ELF-1 (cell line): ENCODE measurements around the gene ZSCAN5B.
"Not testable (repeated sequence)": the region's sequence is repeated elsewhere in the genome, so short reads cannot be mapped to it uniquely, and the experiment has no call there.

Experiments used
- DNase-seq: peaks from one replicate; pipeline ENCODE4 v3.0.0-alpha.2; 2016; ENCODE audit warnings: low read depth, low spot score

ZSCAN5B gene, protein sequence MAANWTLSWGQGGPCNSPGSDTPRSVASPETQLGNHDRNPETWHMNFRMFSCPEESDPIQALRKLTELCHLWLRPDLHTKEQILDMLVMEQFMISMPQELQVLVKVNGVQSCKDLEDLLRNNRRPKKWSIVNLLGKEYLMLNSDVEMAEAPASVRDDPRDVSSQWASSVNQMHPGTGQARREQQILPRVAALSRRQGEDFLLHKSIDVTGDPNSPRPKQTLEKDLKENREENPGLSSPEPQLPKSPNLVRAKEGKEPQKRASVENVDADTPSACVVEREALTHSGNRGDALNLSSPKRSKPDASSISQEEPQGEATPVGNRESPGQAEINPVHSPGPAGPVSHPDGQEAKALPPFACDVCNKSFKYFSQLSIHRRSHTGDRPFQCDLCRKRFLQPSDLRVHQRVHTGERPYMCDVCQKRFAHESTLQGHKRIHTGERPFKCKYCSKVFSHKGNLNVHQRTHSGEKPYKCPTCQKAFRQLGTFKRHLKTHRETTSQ

DNA sequence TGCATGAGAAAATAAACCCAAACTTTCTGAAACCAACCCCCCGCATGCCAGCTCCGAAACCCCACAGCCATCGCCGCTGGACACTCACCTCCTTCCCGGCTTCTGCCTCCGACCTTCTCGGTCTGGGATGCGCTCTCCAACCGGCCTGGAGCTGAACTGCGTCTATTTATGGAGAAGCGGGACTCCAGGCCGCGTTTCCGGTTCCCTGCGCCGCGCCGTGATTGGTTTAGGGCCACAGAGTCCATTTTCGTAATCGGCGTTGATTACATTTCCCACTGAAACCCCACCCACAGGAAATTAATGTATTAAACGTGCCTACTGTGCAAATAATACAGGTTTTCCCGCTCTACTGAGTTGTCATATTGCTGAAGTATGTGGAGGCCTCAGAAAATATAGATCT is at the start of gene ZSCAN5B:
Gene ZSCAN5B (minus strand): TSS at position 138 of the 400 bp plus-strand sequence. CDS start 4,731 bp downstream, outside the sequence.
- DNase-seq: not testable (repeated sequence)

DNA sequence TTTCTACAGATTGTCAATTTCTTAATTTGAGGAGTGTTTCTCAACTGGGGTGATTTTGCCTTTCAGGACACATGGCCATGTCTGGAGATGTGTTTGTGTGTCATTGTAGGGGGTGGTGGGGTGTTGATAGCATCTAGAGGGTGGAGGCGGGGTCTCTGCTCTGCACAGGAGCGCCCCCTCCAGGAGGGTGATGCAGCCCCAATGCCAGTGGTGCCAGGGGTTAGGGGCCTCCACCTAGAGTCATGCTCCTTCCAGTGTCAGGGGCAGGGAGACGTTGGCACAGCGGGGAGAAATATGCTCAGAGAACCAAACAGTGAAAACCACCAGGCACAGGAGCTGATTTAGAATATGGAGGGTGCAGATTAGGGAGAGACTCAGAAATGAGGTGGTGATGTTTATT is 48.2 kb upstream of the ZSCAN5B start:
- not testable (repeated sequence) for DNase-seq

DNA sequence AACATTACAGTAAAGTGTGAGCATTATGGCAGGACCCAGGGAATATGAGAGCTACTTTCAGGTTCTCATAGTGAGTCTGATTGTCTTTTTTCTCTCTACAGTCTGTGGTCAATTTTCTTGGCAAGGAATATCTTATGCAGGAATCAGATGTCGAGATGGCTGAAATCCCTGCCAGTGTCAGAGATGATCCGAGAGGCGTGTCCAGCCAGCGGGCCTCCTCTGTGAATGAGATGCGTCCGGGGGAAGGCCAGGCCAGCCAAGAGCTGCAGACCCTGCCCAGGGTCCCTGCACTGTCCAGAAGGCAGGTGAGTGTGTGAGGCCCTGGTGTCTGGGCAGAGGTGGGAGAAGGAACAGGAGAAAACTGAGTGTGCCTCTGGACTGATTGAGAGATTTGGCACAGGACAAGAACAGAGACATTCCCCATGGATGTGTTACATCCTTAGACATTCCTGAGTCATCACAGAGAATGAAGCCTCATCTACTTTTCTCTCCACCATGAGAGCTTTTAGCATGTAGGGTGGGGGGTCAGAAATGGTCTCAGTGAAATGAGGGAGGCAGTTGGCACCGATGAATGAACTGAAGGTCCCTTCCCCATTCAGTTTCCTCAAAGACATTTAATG is 47.6 kb upstream of the ZSCAN5B start:
- no peak for DNase-seq

DNA sequence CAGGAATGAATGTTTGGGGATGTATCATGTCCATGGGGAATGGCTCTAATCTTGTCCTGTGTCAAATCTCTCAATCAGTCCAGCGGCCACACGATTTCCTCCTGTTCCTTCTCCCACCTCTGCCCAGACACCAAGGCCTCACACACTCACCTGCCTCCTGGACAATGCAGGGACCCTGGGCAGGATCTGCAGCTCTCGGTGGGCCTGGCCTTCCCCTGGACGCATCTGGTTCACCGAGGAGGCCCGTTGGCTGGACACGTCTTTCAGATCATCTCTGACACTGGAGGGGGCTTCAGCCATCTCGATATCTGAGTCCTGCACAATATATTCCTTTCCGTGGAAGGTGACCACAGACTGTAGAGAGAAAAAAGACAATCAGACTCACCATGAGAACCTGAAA is 25.9 kb upstream of the ZSCAN5B start:
- no peak for DNase-seq

DNA sequence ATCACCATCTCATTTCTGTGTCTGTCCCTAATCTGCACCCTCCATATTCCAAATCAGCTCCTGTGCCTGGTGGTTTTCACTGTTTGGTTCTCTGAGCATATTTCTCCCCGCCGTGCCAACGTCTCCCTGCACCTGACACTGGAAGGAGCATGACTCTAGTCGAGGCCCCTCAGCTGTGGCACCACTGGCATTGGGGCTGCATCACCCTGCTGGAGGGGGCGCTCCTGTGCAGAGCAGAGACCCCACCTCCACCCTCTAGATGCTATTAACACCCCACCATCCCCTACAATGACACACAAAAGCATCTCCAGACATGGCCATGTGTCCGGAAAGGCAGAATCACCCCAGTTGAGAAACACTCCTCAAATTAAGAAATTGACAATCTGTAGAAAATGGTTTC is 25.3 kb upstream of the ZSCAN5B start:
- no peak for DNase-seq

DNA sequence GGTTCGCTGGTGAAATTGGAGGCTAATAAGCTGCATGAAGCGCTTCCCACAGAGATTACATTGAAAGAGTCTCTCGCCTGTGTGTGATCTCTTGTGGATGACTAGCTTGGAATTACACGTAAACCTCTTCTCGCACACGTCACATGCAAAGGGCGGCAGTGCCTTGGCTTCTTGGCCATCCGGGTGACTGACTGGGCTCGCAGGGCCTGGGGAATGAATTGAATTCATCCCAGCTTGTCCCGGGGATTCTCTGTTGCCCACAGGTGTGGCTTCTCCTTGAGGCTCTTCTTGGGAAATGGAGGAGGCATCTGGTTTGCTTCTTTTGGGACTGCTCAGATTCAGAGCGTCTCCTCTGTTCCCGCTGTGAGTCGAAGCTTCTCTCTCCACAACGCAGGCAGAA is 24.3 kb upstream of the ZSCAN5B start:
- DNase-seq: no peak

DNA sequence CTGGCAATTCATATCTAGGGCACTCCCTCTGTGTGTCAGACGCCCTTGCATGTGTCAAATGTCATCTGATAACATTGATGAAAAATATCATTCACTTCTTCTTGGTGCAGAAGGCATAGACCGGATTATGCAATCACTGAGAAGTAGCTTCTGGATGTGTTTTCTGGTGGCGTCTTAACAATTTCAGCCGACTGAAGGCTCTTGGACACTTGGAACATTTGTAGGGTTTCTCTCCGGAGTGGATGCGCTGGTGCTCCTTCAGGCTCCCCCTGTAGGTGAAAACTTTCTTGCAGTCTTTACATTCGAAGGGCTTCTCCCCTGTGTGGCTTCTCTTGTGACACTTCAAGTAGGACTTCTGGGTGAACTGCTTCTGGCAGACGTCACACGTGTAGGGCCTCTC is 23.9 kb upstream of the ZSCAN5B start:
- peak; percentile 45 for DNase-seq

DNA sequence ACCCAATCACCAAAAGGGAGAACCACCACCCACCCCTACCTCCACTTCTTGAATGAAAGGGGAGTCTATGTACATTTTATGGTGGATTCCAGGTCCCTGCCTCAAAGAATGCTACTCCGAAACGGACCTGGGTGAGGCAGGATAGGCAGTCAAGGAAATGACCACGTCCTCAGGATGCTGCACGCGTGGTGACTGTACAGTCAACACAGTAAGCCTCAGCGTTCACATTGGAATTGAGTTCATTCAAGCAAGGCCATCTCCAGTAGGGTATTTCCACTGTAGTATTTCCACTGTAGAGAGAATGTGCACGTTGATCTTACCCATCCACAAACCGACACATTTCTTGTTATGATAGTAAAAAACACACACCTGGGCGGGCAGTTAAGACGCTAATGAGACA is 21.4 kb upstream of the ZSCAN5B start:
- DNase-seq: no peak

DNA sequence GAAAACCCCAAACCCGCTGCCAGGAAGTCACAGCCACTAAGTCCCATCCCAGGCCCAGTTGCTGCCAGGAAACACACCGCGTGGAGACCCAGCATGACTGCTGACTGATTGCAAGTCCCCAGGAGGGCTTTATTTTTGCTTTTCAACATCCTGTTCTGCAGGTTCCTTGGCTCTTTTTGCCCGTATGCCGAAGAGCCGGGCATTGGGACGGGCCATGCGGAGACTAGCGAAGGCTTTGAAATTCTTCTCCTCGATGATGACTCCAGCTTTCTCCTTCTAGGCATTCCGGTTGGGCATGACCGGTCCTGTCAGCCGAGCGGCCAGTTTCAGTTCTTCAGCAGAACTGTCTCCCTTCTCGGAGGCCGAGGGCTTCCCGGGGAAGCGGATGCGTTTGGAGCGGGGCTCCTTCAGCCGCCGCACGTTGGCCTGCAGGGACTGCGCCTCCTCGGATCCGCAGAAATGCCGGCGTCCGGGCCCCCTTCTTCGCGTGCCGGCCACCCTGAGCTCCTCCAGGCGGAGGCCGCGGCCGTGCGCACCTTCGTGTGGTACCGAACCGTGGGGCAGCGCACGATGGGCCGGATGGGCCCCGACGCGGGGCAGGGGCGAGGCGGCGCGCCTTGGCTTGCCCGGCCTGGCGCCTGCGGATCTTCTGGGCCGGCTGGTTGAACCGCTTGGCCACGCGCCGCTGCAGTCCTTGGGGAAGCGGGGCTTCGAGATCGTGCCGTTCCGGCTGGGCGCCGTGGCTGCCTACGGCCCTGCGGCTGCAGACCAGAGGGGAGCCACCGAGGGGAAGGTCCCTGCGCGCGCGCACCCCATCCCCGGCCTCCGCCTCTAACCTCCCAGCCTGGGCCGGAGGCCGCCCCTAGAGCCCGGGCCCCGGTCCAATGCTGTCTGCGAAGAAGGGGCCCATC is 19.7 kb upstream of the ZSCAN5B start:
- DNase-seq: peak; percentile 81

DNA sequence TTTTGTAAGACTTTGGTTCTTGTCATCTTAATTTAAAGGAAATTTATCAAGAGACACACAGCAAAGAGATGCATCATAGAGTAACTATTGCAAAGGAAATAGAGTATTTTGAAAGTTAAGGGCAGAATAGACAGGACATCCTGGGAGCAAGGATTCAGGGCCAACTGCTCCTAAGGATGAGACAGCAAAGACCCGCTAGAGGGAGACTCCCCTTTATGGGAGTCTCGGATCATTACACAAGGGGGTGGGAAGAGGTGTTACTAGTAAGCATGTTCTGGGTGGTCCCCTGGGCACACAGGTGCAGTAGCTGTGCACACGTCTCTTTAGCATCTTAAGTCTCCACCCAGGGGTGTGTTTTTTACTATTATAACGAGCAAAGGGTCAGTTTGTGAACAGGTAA is 14.1 kb upstream of the ZSCAN5B start:
- no peak for DNase-seq

DNA sequence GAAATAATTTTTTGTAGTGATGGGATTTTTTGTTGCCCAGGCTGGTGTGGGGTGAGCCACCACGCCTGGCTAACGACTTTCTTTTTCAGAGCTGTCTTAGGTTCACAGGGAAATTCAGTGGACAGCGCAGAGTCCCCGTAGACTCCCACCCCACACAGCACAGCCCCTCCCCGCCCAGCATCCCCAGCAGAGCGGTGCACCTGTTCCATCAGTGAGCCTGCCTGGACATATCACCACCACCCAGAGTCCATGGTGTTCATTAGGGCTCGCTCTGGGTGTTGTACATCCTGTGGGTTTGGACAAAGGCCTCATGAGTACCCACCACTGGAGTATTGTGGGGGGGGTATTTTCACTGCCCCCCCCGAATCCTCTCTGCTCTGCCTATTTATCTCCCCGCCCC is 12.5 kb upstream of the ZSCAN5B start:
- not testable (repeated sequence) for DNase-seq

DNA sequence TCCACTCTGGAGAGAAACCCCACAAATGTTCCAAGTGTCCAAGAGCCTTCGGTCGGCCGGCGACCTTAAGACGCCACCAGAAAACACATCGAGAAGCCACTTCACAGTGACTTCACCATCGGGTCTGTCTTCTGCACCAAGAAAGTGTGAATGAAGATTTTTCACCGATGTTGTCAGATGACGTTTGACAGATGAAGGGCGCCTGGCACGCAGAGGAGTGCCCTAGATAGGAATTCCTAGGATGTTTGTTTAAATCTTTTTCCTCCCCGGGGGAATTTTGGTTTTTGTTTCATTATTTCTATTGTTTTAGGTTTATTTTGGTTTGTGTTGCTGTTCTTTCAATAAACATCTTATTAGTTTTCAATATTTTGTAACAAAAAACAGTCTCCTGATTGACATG is 11.5 kb upstream of the ZSCAN5B start:
- no peak for DNase-seq

DNA sequence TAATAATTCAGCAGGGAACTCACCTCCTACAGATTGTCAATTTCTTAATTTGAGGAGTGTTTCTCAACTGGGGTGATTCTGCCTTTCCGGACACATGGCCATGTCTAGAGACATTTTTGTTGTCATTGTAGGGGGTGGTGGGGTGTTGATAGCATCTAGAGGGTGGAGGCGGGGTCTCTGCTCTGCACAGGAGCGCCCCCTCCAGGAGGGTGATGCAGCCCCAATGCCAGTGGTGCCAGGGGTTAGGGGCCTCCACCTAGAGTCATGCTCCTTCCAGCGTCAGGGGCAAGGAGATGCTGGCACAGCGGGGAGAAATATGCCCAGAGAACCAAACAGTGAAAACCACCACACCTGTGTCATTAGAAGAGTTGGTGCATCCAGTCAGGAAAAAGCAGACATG is 10.0 kb upstream of the ZSCAN5B start:
- DNase-seq: not testable (repeated sequence)

DNA sequence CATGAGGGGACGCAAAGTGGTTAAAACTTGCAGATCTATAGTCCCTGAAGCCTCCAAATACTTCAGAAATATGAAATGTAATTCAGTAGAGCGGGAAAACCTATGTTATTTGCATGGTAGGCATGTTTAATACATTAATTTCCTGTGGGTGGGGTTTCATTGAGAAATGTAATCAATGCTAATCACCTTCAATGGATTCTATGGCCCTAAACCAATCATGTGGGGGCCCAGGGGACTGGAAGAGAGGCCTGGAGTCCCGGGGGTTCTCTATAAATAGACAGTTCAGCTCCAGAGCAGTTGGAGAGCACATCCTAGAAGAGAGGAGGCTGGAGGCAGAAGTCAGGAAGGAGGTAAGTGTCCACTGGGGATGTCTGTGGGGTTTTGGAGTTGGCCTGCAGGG is 4.4 kb upstream of the ZSCAN5B start, which contains the start of gene ZSCAN5C:
Gene ZSCAN5C (plus strand): TSS at position 301 of the 400 bp plus-strand sequence. CDS start 3,641 bp downstream, outside the sequence.
- DNase-seq: no peak

DNA sequence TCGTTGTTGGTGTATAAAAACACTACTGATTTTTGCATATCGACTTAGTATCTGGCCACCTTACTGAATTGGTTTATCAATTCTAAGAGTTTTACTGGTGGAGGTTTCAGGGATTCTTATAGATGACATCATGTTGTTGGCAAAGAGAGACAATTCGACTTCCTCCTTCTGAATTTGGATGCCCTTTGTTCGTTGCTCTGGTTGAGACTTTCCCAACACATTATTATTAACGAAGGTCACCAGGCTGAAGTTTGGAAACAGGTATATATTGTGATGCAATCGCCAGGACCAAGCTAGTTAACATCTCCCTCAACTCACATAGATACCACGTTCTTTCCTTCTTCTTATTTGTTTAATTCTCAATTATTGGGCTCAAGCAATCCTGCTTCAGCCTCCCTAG is 2.1 kb upstream of the ZSCAN5B start:
- DNase-seq: no peak

DNA sequence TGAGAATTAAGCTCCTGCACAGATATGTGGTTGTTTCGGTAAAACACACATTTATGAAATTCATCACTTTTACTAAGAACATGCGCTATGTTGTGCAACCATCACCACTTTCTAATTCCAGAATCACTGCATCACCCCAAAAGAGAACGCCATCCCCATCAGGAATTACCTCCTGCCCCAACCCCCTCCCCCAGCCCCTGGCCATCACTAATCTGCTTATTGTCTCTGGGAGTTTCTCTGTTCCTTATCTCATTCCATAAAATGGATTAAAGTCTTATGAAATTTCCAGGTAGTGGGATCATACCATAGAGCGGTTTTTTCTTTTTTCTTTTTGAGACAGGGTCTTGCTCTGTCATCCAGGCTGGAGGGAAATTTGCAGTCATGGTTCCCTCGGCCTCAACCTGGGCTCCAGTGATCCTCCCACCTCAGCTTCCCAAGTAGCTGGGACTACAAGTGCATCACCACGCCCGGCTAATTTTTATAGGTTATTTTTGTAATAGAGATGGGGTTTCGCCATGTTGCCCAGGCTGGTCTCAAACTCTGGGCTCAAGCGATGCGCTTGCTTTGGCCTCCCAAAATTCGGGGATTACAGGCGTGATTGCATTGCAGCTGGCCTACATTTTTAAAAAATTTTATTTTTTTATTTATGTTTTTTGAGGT is 3.5 kb downstream of the ZSCAN5B start:
- DNase-seq: no peak

DNA sequence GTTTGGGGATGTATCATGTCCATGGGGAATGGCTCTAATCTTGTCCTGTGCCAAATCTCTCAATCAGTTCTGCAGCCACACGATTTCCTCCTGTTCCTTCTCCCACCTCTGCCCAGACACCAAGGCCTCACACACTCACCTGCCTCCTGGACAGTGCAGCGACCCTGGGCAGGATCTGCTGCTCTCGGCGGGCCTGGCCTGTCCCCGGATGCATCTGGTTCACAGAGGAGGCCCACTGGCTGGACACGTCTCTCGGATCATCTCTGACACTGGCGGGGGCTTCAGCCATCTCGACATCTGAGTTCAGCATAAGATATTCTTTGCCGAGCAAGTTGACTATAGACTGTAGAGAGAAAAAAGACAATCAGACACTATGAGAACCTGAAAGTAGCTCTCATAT is 5.9 kb downstream of the ZSCAN5B start:
- no peak for DNase-seq

DNA sequence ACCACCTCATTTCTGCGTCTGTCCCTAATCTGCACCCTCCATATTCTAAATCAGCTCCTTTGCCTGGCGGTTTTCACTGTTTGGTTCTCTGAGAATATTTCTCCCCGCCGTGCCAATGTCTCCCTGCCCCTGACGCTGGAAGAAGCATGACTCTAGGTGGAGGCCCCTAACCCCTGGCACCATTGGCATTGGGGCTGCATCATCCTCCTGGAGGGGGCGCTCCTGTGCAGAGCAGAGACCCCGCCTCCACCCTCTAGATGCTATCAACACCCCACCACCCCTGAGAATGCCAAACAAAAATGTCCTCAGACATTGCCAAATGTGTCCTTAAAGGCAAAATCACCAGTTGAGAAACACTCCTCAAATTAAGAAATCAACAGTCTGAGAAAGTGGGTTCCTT is 6.5 kb downstream of the ZSCAN5B start:
- no peak for DNase-seq

DNA sequence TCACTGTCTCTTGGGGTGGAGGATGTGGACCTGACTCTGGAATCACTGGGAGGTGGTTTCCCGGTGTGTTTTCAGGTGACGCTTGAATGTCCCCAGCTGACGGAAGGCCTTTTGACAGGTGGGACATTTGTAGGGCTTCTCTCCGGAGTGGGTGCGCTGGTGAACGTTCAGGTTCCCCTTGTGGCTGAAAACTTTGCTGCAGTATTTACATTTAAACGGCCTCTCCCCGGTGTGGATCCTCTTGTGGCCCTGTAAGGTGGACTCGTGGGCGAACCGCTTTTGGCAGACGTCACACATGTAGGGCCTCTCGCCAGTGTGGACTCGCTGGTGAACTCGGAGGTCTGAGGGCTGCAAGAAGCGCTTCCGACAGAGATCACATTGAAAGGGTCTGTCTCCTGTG is 7.8 kb downstream of the ZSCAN5B start:
- no peak for DNase-seq

DNA sequence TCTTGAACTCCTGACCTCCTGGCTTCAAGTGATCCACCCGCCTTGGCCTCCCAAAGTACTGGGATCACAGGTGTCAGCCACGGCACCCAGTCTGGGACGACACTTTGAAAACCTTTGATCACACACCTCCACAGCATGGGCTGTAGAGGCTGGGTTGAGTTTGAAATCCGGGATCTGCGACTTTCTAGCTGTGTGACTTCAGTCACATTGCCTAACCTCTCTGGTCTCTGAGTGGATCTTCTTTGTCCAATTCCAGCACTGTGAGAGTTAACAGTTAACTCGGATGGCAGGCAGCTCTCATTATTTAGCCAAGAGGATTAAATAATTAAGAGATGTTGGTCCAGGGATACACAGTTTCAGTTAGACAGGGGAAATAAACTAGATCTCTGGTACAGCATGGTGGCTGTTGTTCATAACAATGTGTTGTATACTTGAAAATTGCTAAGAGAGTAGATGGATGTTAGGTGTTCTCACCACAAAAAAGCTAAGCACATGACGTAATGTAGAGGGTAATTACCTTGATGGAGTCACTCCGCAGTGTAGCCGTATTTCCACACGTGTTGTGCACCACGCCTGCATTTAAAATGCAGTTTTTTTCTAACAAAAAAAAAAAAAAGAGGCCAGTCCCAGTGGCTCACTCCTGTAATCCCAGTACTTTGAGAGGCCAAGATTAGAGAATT is 19.9 kb downstream of the ZSCAN5B start:
- DNase-seq: no peak

DNA sequence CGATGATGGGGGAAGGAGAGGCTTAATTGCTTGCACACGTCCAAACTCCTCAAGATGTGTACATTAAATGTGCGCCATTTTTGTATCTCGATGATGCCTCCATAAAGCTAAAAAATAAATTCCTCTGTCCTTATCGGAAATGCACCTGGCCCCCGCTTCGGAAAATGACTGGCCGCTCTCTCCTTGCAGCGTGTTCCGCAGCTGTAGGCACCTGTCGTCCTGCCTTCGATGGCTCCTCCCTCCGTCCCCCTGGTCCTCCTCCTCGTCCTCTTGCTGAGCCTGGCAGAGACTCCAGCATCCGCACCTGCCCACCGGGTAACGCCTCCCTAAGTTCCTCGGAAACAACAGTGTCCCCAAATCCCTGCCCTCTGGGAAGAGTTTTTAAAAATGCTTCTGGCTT is 20.7 kb downstream of the ZSCAN5B start:
- no peak for DNase-seq
